Thoracic aorta (tissue), 2 donors: Measurements from ENCODE around the gene DBP. TPM values are rescaled to one million over a fixed set of nuclear protein-coding genes. Genes with fewer than 3 reads are reported as not detected.

Experiments used
- ATAC-seq: fragments of 150-250 bp; one replicate; pipeline ENCODE4 v1.8.0; 2017; ENCODE audit warnings: low read depth; ENCODE audit not compliant: insufficient number of reproducible peaks, low FRiP score
- DNase-seq: peaks from one replicate; pipeline ENCODE4 v3.0.0-alpha.2; 2020; ENCODE audit warnings: low spot score
- H3K27ac ChIP-seq, 2 donors: fragments of 200-600 bp; sonication (generic); 1 replicate in 1 of 2; 2 replicates in 1 of 2; pipeline ENCODE4 v1.5.1; 2016; ENCODE audit warnings: mild to moderate bottlenecking in 2 of 2, moderate library complexity in 2 of 2
- H3K27me3 ChIP-seq: fragments of 200-600 bp; sonication (generic); replicated peaks from 2 replicates; pipeline ENCODE4 v1.6.0; 2016; ENCODE audit warnings: mild to moderate bottlenecking; ENCODE audit not compliant: insufficient read depth
- H3K36me3 ChIP-seq: fragments of 200-600 bp; sonication (generic); one replicate; pipeline ENCODE4 v1.5.1; 2016
- H3K4me1 ChIP-seq, 2 donors: fragments of 200-600 bp; sonication (generic); 1 replicate in 1 of 2; 2 replicates in 1 of 2; pipeline versions ENCODE4 v1.5.1 to v1.6.0; 2016; ENCODE audit warnings: low read depth in 2 of 2, mild to moderate bottlenecking in 1 of 2; ENCODE audit not compliant: control insufficient read depth in 1 of 2
- H3K4me3 ChIP-seq: fragments of 200-600 bp; sonication (generic); 2 replicates; pipeline ENCODE4 v1.5.1; 2016; ENCODE audit warnings: mild to moderate bottlenecking
- H3K9me3 ChIP-seq: fragments of 200-600 bp; sonication (generic); 2 replicates; pipeline ENCODE4 v1.5.1; 2016
- CTCF ChIP-seq: fragments of 200-600 bp; sonication (generic); IDR thresholded peaks from one replicate; pipeline ENCODE4 v1.5.1; 2019; ENCODE audit warnings: antibody characterized with exemption
- total RNA-seq, 2 donors: library from RNA; depleted of rRNA; stranded (reverse); fragments of >200 nt; gene quantifications; one replicate each; pipeline versions ENCODE4 v1.1.0 to v1.2.3, GENCODE V29; 2016

The DBP gene
- total RNA-seq, 2 donors from 2014 or later, result 3.9 to 15.0 TPM

GRCh38 chr19:48629599-48630295 is 7.4 kb downstream of the DBP start:
- no peak for ATAC-seq
- peak overlapping the region; percentile 60 for H3K4me3 ChIP-seq

DNA sequence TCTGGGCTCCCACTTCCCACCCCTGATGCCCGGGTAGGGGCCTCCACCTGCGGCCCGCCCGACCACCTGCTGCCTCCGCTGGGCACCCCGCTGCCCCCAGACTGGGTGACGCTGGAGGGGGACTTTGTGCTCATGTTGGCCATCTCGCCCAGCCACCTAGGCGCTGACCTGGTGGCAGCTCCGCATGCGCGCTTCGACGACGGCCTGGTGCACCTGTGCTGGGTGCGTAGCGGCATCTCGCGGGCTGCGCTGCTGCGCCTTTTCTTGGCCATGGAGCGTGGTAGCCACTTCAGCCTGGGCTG is 7.9 kb downstream of the DBP start:
- ATAC-seq, result no peak
- Histone ChIP-seq H3K27ac (peak overlapping the region in 1 of 2 donors; percentile 86), H3K4me1 (peaks cover 37 to 57% of the 10 kb centered on the region in 2 donors), H3K4me3 (no peak overlapping the region), H3K27me3 (no peaks in the 10 kb centered on the region), H3K36me3 (peaks cover 3% of the 10 kb centered on the region), H3K9me3 (no peaks in the 10 kb centered on the region)
- DNase-seq, result no peak
- TF ChIP-seq CTCF, result no peak

More at GRCh38 chr19:48629599-48630295, 7.4 kb downstream of the DBP start:
- Histone ChIP-seq H3K27me3 (no peaks in the 10 kb centered on the region), H3K27ac (peak overlapping the region; percentile 74 to 86), H3K36me3 (peaks cover 3% of the 10 kb centered on the region), H3K4me1 (peaks cover 36 to 56% of the 10 kb centered on the region in 2 donors), H3K9me3 (no peaks in the 10 kb centered on the region)
- no peak for TF ChIP-seq CTCF
- DNase-seq, result no peak

GRCh38 chr19:48628486-48629296 is 8.5 kb downstream of the DBP start:
- H3K36me3 ChIP-seq, result peaks cover 3% of the 10 kb centered on the region
- no peak for DNase-seq
- no peak for TF ChIP-seq CTCF
- ATAC-seq, result no peak
- H3K27ac ChIP-seq, result no peak overlapping the region
- no peaks in the 10 kb centered on the region for H3K9me3 ChIP-seq
- no peaks in the 10 kb centered on the region for H3K27me3 ChIP-seq
- H3K4me3 ChIP-seq, result no peak overlapping the region
- H3K4me1 ChIP-seq, result peaks cover 32 to 53% of the 10 kb centered on the region in 2 donors

DNA sequence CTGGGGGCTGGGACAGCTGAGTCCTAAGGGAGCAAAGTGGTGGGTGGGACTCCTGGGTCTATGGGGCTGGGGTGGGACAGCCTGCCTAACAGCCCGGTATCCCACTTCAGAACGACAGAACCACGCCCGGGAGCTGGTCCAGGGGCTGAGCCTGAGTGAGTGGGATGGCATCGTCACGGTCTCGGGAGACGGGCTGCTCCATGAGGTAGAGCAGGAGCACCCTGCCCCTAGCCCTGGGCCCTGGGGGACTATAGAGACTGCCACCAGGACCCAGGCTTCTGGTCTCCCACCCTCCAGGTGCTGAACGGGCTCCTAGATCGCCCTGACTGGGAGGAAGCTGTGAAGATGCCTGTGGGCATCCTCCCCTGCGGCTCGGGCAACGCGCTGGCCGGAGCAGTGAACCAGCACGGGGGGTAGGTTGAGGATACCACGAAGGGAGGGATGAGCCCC is 9.3 kb downstream of the DBP start:
- H3K27ac ChIP-seq, result no peak overlapping the region
- H3K4me1 ChIP-seq, result peaks cover 35 to 53% of the 10 kb centered on the region in 2 donors

More for the DNA sequence above, 9.3 kb downstream of the DBP start:
- DNase-seq (no peak), ATAC-seq (no peak)
- Histone ChIP-seq H3K27me3 (no peaks in the 10 kb centered on the region), H3K9me3 (no peaks in the 10 kb centered on the region), H3K36me3 (peaks cover 3% of the 10 kb centered on the region), H3K4me3 (no peak overlapping the region)
- no peak for TF ChIP-seq CTCF
